GM19099 (cell line): ENCODE results near the gene SPATA3.

Experiments used
- POLR2A ChIP-seq: IDR thresholded peaks from 3 replicates; pipeline ENCODE4 v1.6.1; 2011; ENCODE audit warnings: low read depth; ENCODE audit not compliant: insufficient read length; ENCODE audit errors: extremely low read depth

The SPATA3 gene

DNA sequence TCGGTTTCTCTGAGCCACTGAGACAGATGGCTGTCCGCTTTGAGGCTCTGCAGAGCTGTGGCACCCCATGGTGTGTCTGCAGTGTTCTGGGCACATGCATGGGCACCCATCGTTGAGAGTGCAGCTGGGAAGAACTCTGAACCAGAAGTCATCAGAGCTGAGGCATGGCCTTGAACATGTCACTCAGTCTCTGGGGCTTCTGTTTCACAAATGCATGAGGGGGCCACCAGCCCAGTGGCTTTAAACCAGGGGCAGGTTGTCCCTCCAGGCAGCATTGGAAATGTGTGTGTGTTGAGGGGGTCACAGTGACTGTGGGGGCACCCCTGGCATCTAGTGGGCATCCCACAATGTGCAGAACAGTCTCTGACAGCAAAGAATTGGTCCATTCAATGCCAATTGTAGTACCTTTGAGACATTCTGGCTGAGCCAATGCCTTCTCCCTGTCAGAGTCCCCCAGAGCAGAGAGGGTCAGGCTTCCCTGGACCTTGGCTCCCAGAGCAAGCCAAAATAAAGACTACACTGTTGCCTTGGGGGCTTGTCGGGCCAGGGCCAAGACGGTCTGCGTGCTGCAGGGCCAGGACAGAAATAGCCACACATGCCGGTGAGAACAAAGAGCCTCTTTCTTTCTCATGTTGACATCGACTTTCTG is 51.5 kb downstream of the SPATA3 start:
- no peak for TF ChIP-seq POLR2A

DNA sequence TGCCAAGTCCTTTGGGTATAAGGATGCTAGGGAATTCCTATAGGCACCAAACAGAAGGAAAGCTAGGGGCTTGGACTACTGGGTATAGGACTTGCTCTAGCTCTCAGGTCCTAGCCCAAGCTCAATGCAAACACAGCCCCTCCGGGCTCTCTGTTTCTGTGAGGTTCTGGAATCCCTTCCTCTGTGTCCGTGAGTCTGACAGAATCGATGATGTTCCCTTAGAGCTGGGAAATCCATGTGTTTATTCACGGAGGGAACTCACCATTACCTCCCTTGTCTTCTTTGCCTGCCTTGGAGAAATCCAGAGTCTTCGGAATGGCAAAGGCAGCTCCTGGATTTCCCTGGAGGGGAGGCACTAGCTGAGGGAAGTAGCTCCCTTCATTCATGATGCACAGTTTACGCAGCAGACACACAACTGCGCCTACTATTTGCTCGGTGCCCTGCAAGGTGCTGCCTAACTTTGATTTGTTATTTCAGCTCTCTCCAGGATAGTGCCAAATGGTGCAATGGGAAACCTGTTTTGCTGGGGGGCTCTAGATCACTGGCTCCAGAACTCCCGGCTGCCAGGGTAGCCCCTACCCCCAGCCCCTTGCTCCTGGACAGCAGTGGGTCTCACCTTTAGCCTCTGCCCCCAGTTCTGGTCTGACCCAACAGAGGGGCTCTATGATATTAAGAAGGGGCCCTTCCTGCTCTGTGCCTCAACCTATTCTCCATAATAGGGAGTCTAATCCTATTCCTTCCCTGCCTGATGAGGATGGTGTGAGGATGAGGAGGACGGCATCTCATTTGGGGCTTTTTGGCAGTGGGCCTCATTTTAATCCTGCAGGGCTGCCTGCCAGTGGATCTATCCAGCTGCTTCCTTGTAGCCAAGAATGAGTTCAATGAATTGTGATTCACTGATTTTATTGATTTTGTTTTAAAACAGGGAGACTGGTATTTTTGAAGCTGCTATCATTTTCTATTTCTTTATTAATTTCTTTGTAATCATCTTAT is 52.3 kb downstream of the SPATA3 start:
- no peak for TF ChIP-seq POLR2A

DNA sequence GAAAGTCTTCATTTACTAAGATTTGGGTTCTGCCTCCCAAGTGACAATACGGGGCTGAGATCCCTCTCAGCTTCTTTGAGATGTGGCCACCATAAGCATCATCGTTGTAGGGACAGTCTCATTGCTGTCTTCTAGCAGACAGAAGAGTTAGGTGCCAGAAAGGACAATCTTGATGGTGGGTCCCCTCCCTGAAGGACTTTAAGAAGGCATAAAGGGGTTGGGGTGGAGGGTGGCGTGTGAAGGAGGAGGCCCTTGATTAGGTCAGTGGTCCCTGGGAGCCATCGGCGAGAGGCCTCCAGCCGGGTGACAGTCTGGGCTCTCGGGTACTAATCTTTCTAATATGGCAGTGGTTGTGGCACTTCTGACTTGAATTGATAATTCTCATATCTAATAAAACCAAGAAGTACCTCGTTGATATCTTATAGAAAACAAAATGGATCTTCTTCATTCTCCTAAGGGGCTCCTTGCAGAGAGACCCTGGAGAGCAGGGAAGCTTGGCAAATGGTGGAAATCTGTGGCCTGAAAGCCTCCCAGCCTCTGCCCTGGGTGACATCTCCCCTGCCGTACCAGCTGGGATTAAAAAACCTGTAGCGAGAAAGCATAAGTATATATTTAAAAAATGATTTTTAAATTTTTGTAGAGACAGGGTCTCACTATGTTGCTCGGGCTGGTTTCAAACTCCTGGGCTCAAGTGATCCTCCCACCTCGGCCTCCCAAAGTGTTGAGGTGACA is 53.5 kb downstream of the SPATA3 start:
- TF ChIP-seq POLR2A = no peak

DNA sequence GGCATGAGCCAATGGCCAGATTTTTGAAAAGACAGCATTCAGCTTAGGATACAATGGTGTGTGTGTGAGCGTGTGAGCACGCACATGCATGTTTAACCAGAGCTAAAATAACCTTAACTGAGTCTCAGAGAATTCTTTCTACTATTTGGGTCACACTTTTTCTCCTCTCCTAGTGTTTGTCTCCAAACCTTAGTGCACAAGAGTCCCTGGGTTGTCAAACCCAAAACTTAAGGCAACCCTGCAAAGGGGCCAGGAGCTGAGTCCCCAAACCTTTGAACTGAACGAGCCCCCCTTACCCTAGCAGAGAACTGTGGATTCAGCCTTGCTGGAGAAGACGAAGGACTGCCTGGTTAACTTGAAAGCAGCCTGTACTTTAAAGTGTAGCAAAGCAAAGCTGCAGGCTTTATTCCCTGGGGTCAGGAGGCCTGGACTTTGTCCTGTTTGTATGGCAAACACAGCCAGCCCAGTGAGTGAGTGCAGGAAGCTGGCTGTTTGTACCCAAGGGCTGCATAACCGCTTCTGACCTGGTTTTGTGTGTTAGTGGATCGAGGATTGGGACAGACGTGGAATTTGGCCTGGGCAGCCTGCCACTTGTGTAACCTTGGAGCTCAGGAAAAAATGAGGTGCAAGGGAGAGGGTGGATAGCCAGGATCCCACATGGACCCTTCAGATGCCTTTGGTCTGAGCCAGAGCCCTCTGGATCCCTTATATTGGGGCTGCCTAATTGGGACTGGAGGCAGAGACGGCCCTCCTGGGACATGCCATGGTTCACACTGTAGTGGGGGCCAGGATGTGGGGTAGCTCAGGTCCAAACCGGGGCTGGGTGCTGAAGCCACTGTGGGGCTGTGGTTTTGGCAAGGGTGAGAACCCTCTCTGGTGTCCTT is 54.3 kb downstream of the SPATA3 start:
- no peak for TF ChIP-seq POLR2A

DNA sequence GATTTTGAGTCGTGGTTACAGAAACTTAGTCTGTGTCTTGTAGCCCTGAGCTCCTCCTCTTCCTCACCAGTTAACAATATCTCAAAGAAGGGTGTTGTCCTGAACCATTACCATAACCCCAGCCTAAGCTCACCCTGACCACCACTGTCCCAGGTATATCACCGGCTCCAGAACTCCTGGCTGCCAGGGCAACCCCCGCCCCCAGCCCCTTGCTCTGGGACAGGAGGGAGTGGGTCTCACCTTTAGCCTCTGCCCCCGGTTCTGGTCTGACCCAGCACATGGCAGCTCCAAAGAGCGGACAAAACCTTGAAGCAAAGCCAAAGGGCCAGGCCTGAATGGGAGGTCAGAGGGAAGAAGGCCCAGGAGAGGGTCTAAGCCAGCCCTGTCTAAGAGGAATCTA is 55.2 kb downstream of the SPATA3 start:
- no peak for TF ChIP-seq POLR2A

DNA sequence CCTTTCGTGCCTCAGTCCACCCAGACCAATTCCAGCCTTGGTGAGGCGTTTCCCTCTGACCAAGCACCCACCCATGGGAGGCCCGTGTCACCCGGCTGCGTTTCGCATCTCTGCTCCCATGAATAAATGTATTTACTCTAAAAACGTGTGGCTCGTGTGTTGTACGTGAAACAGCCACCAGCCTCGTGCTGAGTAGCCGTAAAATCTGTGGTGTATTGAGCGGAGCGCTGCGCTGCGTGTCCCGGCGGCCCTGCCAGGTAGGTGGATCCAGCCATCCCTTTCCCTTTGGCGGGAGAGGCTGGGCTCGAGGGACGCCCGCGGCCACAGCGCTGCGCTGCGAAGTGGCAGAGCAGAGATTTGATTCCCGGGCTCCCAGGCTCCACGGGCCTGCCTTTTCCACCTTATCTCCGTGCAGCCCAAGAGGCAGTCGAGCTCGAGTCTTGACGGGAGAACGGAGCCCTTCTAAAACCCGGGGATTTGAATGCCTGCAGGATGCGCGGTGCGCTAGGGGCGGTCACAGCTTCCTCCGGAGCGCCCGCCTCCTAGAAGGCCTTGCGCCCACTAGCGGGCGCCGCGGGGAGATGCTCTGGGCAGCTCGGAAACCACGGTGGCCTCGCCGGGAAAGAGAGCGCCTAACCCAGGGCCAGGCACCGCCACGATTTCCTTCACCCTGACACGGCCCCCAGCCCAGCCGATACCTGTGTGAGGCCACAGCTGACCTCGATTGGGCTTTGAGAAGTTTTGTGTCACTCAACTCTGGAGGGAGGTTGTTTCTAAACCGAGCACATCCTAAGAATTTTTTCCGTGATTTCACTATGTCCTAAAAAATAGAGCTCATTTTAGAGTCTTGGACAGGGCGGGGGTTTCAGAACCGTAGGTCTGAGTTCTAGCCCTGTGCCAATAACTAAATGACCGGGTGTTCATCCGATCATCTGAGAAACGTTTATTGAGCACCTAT is 56.9 kb downstream of the SPATA3 start:
- peak; percentile 17 for TF ChIP-seq POLR2A

DNA sequence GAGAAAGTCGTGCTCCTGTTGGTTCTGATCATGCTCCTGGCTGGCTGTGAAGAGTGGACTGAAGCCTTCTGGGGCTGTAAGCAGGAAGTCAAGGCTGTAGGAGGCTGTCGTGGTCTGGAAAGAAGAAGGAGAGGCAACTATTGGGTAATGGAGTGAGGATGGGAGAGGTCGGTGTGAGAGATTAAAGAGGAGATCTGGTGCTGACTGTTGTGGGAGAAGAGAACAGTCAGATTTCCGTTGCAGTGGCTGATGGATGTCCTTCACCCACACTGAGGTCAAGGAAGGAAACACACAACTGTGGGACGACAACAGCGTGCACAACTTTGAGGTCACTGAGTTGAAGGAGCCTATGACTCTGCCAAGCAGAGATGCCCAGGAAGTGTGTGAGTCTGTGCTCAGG is 57.9 kb downstream of the SPATA3 start:
- TF ChIP-seq POLR2A = no peak

DNA sequence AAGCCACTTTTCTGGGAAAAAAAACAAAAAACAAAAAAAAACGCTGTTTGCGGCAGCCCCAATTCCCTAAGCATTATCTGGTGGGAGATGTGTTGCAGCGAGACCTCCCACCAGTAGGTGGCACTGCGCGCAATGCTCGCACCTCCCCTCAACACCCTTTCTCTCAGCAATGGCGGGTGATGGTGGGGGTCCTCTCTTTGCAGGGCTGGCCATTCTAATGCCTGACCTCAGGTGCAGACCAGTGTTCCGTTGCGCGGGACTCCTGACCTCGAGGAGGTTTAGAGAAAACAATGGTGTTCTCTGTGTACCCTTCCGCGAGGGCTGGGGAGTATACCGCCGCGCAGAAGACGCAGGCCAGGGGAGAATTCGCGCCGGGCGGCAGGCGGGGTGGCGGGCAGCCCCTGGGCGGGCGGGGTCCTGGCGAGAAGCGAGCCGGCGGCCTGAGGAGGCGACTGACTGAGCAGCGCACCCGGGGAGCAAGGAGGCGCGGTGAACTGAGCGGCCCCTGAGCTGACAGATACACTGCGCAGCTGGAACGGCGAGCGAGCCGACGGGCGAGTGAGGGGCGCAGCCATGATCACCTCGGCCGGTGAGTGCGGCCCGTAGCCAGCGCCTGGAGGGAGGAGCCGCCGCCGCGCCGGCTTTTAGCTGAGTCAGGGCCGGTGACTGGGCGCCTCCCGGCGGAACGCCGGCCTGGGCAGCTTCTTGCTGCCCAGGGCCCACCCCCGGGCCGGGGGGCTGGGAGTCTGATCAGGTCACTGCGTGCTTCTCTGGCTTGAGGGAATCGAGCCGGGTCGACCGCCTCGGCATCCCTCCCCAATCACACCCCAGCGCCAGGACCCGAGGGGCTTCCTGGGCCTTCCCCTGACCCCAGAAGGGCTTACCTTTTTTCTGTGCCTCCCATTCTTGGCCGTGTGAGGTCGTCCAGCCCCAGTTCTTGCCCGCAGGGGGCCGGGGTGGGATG is 60.8 kb downstream of the SPATA3 start, which contains the start of gene PSMD1:
TSS of gene PSMD1 (plus strand) at position 415 of the 964 bp plus-strand sequence. CDS start at position 574, 159 bp downstream.
- peak; percentile 79 for TF ChIP-seq POLR2A

DNA sequence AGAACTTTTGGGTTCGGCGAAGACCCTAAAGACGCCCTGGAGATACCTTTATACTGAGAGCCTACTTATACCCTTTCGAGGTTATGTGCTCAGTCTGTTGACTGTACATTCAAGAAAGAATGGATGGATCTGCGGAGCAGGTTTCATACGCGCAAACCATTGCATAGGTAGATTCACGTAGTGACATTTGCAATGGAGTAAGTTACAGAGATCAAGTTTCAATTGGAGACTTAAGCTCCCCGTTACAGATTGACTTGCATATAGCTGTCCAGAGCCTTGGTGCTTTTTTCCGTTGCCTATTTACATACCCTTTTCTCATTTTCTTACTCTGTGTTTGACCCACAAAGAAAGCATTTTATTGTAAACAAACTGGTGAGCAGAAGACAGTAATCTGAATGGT is 61.7 kb downstream of the SPATA3 start:
- TF ChIP-seq POLR2A = no peak
